Panc1 (cell line): ENCODE results near the gene CNTN5. TPM values are rescaled to one million over a fixed set of nuclear protein-coding genes. Genes with fewer than 3 reads are reported as not detected.

Source experiments
- ATAC-seq: fragments of 200-7000 bp; cut with Tn5 transposase; 2 replicates; pipeline ENCODE4 v1.9.1; 2020; ENCODE audit warnings: mild to moderate bottlenecking, moderate library complexity
- BruUV-seq: library from RNA; stranded (reverse); fragments of 400-500 nt; replicated peaks from 2 replicates; lab custom pipeline; 2021; lab: Mats Ljungman, UMichigan
- CTCF ChIA-PET: fragments of 300-600 bp; sonication (Branson Sonifier 250); formaldehyde crosslinking; loops from one replicate; lab custom pipeline; 2022; ENCODE audit warnings: antibody characterized with exemption; lab: Charles Lee
- POLR2A ChIA-PET: fragments of 300-600 bp; sonication (Branson Sonifier 250); formaldehyde crosslinking; loops from one replicate; lab custom pipeline; 2022; ENCODE audit warnings: antibody characterized with exemption; lab: Charles Lee
- DNase-seq: peaks from one replicate; pipeline ENCODE4 v3.0.0-alpha.2; 2010; ENCODE audit warnings: low read depth, low spot score
- H3K27ac ChIP-seq: 2 replicates; pipeline ENCODE4 v1.5.1; 2011; ENCODE audit warnings: mild to moderate bottlenecking, low read length, inconsistent platforms
- H3K27me3 ChIP-seq: fragments of 200-500 bp; sonication (Bioruptor generic); 2 replicates; pipeline ENCODE4 v1.6.0; 2014; ENCODE audit warnings: low read length, inconsistent platforms; ENCODE audit not compliant: control insufficient read depth, insufficient read depth
- H3K36me3 ChIP-seq: fragments of 200-500 bp; sonication (Bioruptor generic); 2 replicates; pipeline ENCODE4 v1.5.1; 2014; ENCODE audit warnings: inconsistent platforms, mild to moderate bottlenecking, low read length, moderate library complexity; ENCODE audit not compliant: control insufficient read depth, insufficient read depth
- H3K4me1 ChIP-seq: 2 replicates; pipeline ENCODE4 v1.5.1; 2011; ENCODE audit warnings: inconsistent platforms, mild to moderate bottlenecking, low read length, moderate library complexity; ENCODE audit not compliant: control insufficient read depth, insufficient read depth
- H3K4me3 ChIP-seq, 2 experiments: 2 replicates each; pipeline ENCODE4 v1.5.1; 2011 to 2012; ENCODE audit warnings: low read depth in 2 of 2, low read length in 2 of 2, mild to moderate bottlenecking in 2 of 2, inconsistent platforms in 1 of 2, moderate library complexity in 1 of 2
- H3K9me3 ChIP-seq: fragments of 200-500 bp; sonication (Bioruptor generic); 2 replicates; pipeline ENCODE4 v1.5.1; 2014; ENCODE audit warnings: low read depth, mild to moderate bottlenecking, inconsistent platforms, low read length, moderate library complexity; ENCODE audit not compliant: control insufficient read depth, insufficient read depth
- CTCF ChIP-seq: fragments of 450-650 bp; IDR thresholded peaks from 2 replicates; pipeline ENCODE4 v1.5.1; 2017; ENCODE audit warnings: mild to moderate bottlenecking
- POLR2AphosphoS5 ChIP-seq: IDR thresholded peaks from 2 replicates; pipeline ENCODE4 v1.6.1; 2012; ENCODE audit warnings: mild to moderate bottlenecking, low read depth, low read length, moderate library complexity
- SIN3A ChIP-seq: IDR thresholded peaks from 2 replicates; pipeline ENCODE4 v1.6.1; 2012; ENCODE audit warnings: low read depth, mild to moderate bottlenecking, low read length, moderate library complexity, borderline replicate concordance; ENCODE audit not compliant: insufficient read depth
- TCF7L2 ChIP-seq: IDR thresholded peaks from 2 replicates; pipeline ENCODE4 v1.6.1; 2011; ENCODE audit warnings: mild to moderate bottlenecking, low read depth, low read length, inconsistent platforms
- in situ Hi-C: cut with HindIII; loops from 2 replicates; pipeline ENCODE4 v1.10.0; 2016; ENCODE audit warnings: low sequenced_read_pairs, low pct_unique_long_range_greater_than_20kb
- intact Hi-C: fragments of 100-400 bp; cut with micrococcal nuclease; formaldehyde crosslinking; loops from one replicate; pipeline ENCODE4 v1.10.0; 2022; ENCODE audit not compliant: unreplicated experiment
- total RNA-seq: library from RNA; stranded (reverse); gene quantifications from one replicate; pipeline ENCODE4 v1.2.1, GENCODE V29; 2021; ENCODE audit not compliant: unreplicated experiment
- TF ChIP-seq, protein P1 (sequence below), 2 experiments: IDR thresholded peaks; 2 replicates each; pipeline ENCODE4 v1.6.1; 2011 to 2012; ENCODE audit warnings: low read depth in 2 of 2, control low read depth in 1 of 2, low read length in 1 of 2, mild to moderate bottlenecking in 1 of 2, moderate library complexity in 1 of 2; ENCODE audit not compliant: insufficient read depth in 1 of 2

The CNTN5 gene
- total RNA-seq, 1 experiment from 2014 or later: not detected

DNA sequence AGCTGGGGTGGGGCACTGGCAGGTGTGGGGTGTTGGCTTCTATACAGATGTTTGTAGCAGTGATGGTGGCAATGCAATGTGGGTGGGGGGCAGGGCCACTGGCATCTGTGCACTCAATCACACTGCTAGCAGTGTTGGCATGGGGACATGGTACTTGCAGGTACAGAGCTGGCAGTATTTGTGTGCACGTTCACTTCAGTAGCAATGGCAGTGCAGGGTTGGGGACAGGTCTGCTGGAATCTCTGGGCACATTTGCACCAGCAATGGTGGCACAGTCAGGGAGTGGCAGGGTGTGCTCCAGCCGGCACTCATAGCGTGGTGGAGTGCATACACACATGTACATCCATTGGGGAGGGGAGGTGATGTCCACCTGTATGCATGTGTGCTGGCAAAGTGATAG is 775.2 kb downstream of the CNTN5 start:
- ChIA-PET CTCF (no interaction called here), POLR2A (no interaction called here)
- Histone ChIP-seq H3K4me1 (no peaks in the 10 kb centered on the region), H3K27me3 (no peaks in the 10 kb centered on the region), H3K4me3 (no peak overlapping the region), H3K27ac (no peak overlapping the region), H3K9me3 (no peaks in the 10 kb centered on the region), H3K36me3 (no peaks in the 10 kb centered on the region)
- DNase-seq (no peak), ATAC-seq (no peak)
- TF ChIP-seq CTCF (no peak), SIN3A (no peak), TCF7L2 (no peak), POLR2AphosphoS5 (no peak)
- TF ChIP-seq, protein P1, sequence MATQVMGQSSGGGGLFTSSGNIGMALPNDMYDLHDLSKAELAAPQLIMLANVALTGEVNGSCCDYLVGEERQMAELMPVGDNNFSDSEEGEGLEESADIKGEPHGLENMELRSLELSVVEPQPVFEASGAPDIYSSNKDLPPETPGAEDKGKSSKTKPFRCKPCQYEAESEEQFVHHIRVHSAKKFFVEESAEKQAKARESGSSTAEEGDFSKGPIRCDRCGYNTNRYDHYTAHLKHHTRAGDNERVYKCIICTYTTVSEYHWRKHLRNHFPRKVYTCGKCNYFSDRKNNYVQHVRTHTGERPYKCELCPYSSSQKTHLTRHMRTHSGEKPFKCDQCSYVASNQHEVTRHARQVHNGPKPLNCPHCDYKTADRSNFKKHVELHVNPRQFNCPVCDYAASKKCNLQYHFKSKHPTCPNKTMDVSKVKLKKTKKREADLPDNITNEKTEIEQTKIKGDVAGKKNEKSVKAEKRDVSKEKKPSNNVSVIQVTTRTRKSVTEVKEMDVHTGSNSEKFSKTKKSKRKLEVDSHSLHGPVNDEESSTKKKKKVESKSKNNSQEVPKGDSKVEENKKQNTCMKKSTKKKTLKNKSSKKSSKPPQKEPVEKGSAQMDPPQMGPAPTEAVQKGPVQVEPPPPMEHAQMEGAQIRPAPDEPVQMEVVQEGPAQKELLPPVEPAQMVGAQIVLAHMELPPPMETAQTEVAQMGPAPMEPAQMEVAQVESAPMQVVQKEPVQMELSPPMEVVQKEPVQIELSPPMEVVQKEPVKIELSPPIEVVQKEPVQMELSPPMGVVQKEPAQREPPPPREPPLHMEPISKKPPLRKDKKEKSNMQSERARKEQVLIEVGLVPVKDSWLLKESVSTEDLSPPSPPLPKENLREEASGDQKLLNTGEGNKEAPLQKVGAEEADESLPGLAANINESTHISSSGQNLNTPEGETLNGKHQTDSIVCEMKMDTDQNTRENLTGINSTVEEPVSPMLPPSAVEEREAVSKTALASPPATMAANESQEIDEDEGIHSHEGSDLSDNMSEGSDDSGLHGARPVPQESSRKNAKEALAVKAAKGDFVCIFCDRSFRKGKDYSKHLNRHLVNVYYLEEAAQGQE (IDR thresholded peaks at IDR 0.05; ENCODE audit: insufficient read depth in 1 of 2, low read depth in 2 of 2, low read length in 1 of 2): no peak
- intact Hi-C loops: no loop called here
- in situ Hi-C loops: no loop called here
- BruUV-seq: no TSS peak

DNA sequence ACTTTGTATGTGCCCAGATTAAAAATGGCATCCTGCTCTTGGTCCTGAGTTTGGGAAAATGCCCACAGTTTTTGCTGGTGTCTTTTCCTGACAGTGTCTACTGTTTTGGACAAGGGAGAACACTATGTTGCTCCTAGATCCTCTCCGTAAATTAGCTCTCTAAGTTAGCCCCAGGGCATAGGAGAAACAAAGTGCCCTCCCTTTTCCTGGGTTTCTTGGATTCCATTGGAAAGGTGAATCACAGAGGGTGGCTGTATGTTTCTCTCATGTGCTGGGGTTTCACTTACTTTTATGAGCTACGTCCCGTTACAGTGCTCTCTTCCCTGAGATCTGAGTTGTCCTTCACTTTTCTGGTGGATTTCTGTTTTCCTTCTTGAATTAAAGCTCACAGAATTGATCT is 782.8 kb downstream of the CNTN5 start:
- H3K27ac ChIP-seq: no peak overlapping the region
- BruUV-seq: no TSS peak
- ChIA-PET POLR2A (no interaction called here), CTCF (no interaction called here)
- H3K4me3 ChIP-seq: no peak overlapping the region
- no peaks in the 10 kb centered on the region for H3K27me3 ChIP-seq
- no peaks in the 10 kb centered on the region for H3K4me1 ChIP-seq
- DNase-seq (no peak), ATAC-seq (no peak)
- H3K9me3 ChIP-seq: no peaks in the 10 kb centered on the region
- H3K36me3 ChIP-seq: no peaks in the 10 kb centered on the region
- TF ChIP-seq SIN3A (no peak), TCF7L2 (no peak), CTCF (no peak), POLR2AphosphoS5 (no peak)
- TF ChIP-seq, protein P1 (IDR thresholded peaks at IDR 0.05; ENCODE audit: insufficient read depth in 1 of 2, low read depth in 2 of 2, low read length in 1 of 2): no peak
- in situ Hi-C loops: no loop called here
- intact Hi-C loops: no loop called here
